ENCODE data around the gene WNT10A.

Gene WNT10A

GRCh38 chr2:218878486-218878885 is 2.2 kb upstream of the WNT10A start:
- DNase-seq, result no peak

GRCh38 chr2:218878926-218879761 is 1.5 kb upstream of the WNT10A start:
- DNase-seq, result no peak

DNA sequence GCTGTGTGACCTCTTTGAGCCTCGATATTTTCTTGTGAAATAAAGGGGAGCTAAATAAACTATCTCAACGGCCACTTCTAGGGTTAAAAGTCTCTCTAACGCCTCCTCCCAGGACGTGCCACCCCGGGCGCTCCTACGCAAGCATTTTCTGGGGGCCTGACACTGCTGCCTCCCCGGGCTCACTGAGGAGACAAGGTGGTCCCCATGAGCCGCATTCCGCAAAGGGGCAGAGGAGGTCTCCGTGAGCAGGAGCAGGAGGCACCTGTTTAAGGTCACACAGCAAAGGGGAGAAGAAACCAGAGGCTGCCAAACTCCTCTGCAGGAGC is 913 bp upstream of the WNT10A start:
- no peak for DNase-seq

- DNase-seq, result no peak
Observed at GRCh38 chr2:218880859-218881594, 375 bp downstream of the WNT10A start.

DNA sequence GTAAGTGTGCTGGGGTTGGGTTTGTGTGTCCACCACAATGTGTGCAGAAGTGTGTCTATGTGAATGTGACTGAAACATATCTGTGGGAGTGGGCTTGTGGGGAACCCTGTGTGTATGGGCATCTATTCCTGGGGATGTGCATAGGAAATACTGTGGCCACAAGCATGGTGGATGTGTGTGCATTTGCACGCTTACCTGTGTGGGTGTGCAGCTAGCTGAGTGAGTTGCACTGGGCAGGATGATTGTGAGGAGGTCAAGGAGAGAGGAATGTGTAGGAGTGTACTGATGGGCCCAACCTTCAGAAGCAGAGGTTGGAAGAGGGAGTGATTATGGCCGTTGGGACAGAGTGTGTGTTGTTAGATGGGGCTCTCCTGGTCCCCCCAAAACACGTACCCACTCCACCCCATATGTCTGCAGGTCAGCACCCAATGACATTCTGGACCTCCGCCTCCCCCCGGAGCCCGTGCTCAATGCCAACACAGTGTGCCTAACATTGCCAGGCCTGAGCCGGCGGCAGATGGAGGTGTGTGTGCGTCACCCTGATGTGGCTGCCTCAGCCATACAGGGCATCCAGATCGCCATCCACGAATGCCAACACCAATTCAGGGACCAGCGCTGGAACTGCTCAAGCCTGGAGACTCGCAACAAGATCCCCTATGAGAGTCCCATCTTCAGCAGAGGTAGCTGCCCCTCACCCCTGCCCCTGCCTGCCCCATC is 1.2 kb downstream of the WNT10A start:
- DNase-seq, result no peak

DNA sequence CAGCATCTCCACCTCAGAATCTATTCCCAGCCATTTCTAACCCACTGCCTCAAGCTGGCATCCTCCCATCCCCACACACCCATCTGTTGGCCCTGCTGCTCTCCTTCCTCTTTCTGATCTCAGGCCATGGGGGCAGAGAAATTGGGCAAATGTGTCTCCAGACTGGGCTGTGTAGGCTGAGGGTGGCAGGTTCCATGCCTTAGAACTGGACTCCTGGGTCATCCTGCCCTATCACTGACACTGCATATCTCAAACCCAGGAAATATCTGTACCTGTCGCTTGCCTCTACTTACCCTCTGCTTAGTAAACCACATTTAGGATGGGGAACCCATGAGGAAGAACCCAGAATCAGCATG is 1.8 kb downstream of the WNT10A start:
- DNase-seq, result no peak

DNA sequence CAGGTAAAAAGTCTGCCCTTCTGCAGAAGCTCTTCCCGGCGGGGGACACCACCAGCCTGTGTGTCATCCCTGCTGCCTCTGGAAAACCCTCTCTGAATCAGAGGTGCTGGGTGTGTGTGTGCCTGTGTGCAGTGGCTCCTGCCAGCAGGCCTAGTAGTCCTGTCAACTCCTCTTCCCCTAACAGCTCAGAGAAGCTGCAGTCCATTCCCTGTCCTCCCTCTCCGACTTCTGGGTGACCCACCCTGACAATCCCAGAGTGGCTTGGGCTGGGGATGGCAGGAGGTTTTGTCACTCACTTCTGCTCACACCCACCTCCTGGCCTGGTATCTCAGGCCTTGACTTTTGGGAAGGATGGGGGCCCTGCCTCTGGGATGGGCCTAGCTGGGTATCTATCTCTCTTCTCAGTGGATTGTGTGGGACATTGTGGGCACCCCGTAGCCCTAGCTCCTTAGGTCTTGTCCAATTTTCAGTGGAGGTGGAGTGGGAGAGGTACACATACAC is 2.3 kb downstream of the WNT10A start:
- no peak for DNase-seq

DNA sequence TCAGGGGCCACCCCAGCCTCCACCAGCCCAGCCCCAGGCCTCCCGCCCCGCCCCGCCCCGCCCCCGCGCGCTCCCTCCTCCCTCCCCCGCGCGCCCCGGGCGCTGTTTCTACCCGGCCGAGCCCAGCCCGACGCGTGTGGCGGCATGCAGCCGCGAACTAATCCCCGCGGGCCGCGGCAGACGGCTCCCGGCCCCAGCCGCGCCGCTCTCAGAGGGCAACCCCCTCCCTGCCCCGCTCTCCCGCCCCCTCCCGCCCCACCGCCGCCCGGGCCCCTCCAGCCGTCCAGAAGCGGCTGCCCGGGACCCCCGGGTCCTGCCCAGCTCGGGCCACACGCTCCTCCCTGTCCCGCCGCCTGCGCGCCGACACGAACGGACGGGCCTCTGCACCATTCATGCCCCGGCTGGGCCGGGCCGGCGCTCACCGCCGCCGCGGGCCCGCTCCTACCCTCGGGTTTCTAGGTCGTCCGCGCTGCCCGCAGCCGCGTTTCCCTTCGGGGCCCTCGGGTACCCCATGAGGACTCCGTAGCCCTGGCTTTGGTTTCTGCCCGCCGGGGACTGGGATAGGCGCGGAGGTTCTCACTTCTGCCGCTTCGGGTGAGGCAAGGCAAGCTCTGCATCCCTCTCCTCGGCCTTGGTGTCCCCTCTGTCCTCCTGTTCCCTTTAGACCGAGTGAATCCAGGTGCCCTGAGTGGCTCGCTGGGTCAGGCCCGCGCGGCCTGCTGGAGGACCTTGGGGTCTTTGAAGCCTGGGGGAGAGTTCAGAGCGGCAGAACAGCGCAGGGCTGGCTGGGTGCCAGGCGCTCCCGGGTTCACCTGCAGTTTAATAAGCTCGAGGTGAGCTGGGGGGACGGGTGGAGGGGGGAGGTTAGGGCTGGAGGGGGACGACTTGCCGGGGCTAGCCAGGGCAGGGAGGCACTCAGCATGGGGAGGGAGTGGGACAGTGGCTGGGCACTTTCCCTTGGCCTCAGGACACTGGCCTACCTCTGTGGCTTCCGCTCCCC is 3.1 kb downstream of the WNT10A start:
- DNase-seq, result no peak

GRCh38 chr2:218884519-218884918 is 3.9 kb downstream of the WNT10A start:
- no peak for DNase-seq

DNA sequence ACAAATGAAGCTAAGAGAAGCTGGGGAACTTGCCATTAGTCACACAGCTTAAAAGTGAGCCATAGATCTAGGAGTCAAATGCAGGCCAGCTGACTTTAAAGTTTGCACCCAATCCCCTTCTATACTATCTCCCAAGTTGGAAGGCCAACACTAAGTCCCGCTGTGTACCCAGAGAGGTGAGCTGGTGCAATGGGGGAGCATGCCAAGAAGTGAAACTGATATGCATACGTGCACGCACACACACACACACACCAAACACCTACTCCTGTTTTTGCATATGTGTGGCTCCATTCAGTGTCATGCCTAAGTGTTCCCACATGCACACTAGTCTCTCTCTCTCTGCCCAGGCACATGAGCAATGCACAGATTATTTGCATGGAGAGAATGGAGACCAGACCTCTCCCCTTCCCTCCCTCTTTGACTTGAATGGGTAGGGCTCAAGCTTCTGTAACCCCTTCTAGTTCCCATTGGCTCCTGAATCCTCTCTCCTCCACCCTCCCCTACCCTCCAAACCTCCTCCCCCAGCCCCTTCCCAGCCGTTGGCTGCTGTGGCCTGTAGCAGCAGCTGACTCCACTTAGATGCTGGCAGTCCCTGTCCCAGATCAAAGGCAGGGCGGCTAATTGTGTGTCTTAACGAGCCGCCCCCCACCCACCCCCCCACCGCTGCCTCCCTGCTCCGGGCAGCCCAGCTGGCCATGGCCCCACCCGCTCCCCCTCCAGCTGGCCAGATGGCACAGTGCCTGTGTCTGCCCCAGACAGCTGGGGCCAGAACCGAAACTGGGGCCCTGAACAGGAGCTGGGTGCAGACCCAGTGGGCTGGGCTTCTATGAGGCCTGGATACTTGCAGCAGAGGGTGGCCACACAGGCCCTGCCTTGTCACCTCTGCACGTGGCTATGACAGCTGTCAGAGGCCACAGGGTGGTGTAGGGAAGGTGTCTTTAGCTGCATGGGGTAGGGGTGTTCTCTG is 5.6 kb downstream of the WNT10A start:
- DNase-seq, result no peak

- DNase-seq, result no peak
Observed at GRCh38 chr2:218887079-218887478, 6.4 kb downstream of the WNT10A start.

- no peak for DNase-seq
Observed at GRCh38 chr2:218888341-218888740, 7.7 kb downstream of the WNT10A start.

GRCh38 chr2:218889937-218890336 is 9.3 kb downstream of the WNT10A start:
- DNase-seq, result no peak

DNA sequence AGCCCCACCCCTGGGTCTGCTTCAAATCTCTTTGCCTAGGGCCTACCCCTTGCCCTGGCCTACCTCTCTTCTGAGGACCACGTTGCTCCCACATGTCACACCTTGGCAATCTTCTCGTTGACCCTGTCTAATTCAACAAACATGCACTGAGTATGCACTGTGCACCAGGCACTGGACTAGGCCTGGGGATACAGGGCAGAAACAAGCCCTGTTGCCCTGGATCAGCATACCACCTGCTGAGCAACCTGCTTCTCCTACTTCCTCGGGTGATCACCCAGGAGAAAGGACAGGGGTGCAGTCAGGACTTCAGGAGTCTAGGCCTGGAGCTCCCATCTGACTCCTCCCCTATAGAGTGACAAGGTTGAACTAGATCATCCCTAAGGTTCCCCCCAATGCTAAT is 9.7 kb downstream of the WNT10A start:
- DNase-seq, result no peak

- no peak for DNase-seq
Observed at GRCh38 chr2:218891275-218892135, 10.9 kb downstream of the WNT10A start.

DNA sequence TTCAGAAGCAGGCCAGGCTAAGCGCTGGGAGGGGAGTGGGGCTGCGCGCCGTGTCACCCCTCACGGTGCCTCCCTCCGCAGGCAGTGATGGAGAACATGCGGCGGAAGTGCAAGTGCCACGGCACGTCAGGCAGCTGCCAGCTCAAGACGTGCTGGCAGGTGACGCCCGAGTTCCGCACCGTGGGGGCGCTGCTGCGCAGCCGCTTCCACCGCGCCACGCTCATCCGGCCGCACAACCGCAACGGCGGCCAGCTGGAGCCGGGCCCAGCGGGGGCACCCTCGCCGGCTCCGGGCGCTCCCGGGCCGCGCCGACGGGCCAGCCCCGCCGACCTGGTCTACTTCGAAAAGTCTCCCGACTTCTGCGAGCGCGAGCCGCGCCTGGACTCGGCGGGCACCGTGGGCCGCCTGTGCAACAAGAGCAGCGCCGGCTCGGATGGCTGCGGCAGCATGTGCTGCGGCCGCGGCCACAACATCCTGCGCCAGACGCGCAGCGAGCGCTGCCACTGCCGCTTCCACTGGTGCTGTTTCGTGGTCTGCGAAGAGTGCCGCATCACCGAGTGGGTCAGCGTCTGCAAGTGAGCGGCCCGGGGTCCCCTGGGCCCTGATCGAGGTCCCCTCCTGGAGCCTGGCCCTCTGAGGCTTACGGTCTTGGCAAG is 12.2 kb downstream of the WNT10A start:
- DNase-seq, result peak; percentile 14

DNA sequence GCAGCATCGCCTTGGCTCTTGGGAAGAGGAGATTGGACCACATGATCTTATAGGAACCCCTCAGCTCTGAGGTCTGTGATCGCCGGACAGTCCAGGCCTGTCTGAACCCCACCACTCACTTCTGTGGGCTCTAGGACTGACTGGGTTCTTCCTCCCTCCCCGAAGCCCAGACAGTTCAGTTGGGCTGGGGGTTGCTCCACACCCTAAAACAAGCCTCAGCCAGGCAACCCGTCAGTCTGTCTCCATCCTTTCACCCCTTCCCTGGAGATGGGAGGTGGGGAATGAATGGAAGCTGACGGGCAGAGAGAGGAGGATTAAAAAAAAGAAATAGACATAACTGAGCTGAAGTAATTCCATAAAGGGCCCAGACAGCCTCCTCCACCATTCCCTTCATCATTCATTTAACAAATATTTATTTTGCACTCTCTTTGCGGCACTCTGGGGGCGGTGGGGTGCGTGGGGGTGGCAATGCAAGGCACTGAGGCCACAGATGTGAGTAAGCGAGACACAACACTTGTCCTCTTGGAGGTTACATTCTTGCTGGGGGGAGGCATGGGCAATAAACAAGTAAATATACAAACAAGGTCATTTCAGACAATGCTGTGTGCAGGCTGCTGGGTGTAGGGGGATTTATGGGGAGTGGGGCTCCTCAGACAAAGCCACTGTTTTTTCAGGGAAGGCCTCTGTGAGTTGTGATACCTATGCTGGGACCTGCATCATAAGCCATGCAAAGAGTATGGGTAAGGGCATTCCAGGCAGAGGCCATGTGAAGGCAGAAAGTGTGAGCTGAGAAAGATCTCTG is 12.9 kb downstream of the WNT10A start:
- no peak for DNase-seq

GRCh38 chr2:218894151-218894879 is 13.7 kb downstream of the WNT10A start:
- DNase-seq, result no peak

Measured in amniotic stem cell (primary cell).